ENCODE results near the gene GRIP2.

Gene GRIP2

GRCh38 chr3:14505001-14505802 is 34.9 kb downstream of the GRIP2 start:
- DNase-seq = no peak

- no peak for DNase-seq
Measured at GRCh38 chr3:14503706-14504065, 36.5 kb downstream of the GRIP2 start.

- DNase-seq = no peak
Measured at GRCh38 chr3:14503033-14503705, 37.0 kb downstream of the GRIP2 start.

GRCh38 chr3:14502472-14502871 is 37.7 kb downstream of the GRIP2 start:
- no peak for DNase-seq

- no peak for DNase-seq
Measured at GRCh38 chr3:14497321-14497720, 42.8 kb downstream of the GRIP2 start.

GRCh38 chr3:14496351-14496750 is 43.8 kb downstream of the GRIP2 start:
- no peak for DNase-seq

GRCh38 chr3:14494973-14495300 is 45.2 kb downstream of the GRIP2 start:
- DNase-seq = no peak

- no peak for DNase-seq
Measured at GRCh38 chr3:14494279-14494972, 45.7 kb downstream of the GRIP2 start.

- DNase-seq = no peak
Measured at GRCh38 chr3:14492948-14493881, 46.9 kb downstream of the GRIP2 start.

- no peak for DNase-seq
Measured at GRCh38 chr3:14491396-14492190, 48.5 kb downstream of the GRIP2 start.

GRCh38 chr3:14490831-14491230 is 49.3 kb downstream of the GRIP2 start:
- no peak for DNase-seq

GRCh38 chr3:14490255-14490654 is 49.9 kb downstream of the GRIP2 start:
- no peak for DNase-seq

GRCh38 chr3:14489641-14490040 is 50.5 kb downstream of the GRIP2 start:
- DNase-seq = no peak

- no peak for DNase-seq
Measured at GRCh38 chr3:14488286-14489041, 51.7 kb downstream of the GRIP2 start.

GRCh38 chr3:14487821-14488220 is 52.3 kb downstream of the GRIP2 start:
- no peak for DNase-seq

- DNase-seq = no peak
Measured at GRCh38 chr3:14487086-14487485, 53.1 kb downstream of the GRIP2 start.

GRCh38 chr3:14486460-14486859 is 53.7 kb downstream of the GRIP2 start:
- DNase-seq = no peak

- no peak for DNase-seq
Measured at GRCh38 chr3:14485981-14486380, 54.2 kb downstream of the GRIP2 start.

- DNase-seq = no peak
Measured at GRCh38 chr3:14484741-14485140, 55.4 kb downstream of the GRIP2 start.

GRCh38 chr3:14483286-14483685 is 56.9 kb downstream of the GRIP2 start:
- no peak for DNase-seq

- DNase-seq = no peak
Measured at GRCh38 chr3:14482271-14482721, 57.8 kb downstream of the GRIP2 start.

Data from 8988T (cell line).